Thoracic aorta endothelial cell (primary cell): Measurements from ENCODE around the gene DCAF4L1. TPM values are rescaled to one million over a fixed set of nuclear protein-coding genes. Genes with fewer than 3 reads are reported as not detected.

ENCODE experiments used
- total RNA-seq: library from RNA; depleted of rRNA; stranded (reverse); fragments of >200 nt; gene quantifications from 2 replicates; pipeline ENCODE4 v1.2.3, GENCODE V29; 2012

Gene DCAF4L1, protein sequence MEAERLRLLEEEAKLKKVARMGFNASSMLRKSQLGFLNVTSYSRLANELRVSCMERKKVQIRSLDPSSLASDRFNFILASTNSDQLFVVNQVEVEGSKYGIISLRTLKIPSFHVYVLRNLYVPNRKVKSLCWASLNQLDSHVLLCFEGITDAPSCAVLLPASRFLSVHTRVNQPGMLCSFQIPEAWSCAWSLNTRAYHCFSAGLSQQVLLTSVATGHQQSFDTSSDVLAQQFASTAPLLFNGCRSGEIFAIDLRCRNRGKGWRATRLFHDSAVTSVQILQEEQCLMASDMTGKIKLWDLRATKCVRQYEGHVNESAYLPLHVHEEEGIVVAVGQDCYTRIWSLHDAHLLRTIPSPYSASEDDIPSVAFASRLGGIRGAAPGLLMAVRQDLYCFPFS
- 0.13 and 0.14 TPM in 2 replicates for total RNA-seq

DNA sequence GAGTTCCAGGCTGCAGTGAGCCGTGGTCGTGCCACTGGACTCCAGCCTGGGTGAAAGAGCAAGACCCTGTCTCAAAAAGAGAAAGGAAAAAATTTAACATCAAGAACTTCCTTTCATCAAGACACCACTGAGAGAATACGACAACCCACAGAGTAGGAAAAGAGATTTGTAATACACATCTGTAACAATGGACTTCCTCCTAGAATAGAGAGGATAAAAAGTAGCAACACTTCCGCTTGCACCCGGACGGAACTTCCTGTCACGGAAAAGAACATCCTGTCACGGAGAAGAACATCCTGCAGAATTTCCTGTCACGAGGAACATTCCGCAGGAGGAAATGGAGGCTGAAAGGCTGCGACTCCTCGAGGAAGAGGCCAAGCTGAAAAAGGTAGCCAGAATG lies at the start of gene DCAF4L1:
DCAF4L1 (plus strand) TSS at position 301 of the 400 bp plus-strand sequence; CDS start at position 338, 37 bp downstream.

DNA sequence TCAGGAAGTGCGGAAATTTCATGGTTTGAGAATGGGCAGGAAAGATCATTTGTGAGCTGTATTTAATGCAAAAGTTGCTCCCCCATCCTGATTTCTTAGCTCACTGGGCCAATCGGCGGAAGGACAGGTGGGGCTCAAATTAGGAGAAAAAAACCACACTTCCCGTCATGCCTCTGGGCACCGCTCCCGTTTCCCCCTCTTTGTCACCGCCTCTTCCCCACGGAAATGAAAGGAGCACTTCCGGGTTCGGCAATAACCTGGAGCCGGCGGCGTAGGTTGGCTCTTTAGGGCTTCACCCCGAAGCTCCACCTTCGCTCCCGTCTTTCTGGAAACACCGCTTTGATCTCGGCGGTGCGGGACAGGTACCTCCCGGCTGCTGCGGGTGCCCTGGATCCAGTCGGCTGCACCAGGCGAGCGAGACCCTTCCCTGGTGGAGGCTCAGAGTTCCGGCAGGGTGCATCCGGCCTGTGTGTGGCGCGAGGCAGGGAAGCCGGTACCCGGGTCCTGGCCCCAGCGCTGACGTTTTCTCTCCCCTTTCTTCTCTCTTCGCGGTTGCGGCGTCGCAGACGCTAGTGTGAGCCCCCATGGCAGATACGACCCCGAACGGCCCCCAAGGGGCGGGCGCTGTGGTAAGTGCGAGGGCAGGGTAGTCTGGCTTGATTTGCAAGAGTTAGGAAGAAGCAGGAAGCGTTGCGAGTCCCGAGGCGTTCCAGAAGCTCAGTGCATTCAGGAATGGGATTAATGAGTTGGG lies 46.5 kb upstream of the DCAF4L1 start, which contains the start of gene TMEM33:
TMEM33 (plus strand) TSS at position 529 of the 751 bp plus-strand sequence; CDS start at position 585, 56 bp downstream.

DNA sequence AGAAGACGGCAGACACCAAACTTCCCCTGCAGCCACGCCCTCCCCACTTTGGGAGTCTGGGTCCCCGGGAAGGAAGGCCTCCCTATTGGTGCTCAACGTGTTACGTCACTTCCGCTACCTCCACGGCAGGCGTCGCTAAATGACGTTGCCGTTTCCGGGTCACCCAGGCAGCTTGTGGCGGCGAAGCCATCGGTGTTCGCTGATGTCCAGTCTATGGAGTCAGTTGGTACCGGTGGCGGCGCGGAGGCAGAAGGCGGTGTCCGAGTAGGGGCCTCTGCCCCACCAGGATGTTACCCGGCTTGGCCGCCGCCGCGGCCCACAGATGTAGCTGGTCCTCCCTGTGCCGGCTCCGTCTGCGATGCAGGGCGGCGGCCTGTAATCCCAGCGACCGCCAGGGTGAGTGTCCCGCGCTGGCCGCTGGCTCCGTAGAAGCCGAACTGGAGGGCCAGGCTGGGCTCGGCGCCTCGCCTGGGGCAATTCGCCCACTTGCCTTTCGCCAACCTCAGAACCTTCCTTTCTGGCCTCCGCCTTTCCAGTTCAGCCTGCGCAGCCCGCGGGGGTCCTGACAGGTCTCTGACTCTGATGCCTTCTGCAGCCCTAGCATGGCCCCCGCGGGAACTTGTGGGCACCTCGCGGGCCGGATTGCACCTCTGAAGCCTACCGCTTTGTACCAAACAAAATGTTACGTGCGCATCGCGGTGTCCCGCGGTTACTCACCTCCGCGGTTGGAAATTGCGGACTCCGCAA lies 9.0 kb downstream of the DCAF4L1 start, which contains the start of gene SLC30A9:
SLC30A9 (plus strand) TSS at position 166 of the 747 bp plus-strand sequence; CDS start at position 288, 122 bp downstream.

Other genes starting within 250 kb of the DCAF4L1 start
- not detected in 2 replicates for gene PHOX2B, start 233.0 kb upstream of the DCAF4L1 start, total RNA-seq
- 90.8 and 107 TPM in 2 replicates for gene TMEM33, start 46.3 kb upstream of the DCAF4L1 start, total RNA-seq
- 76.3 and 79.2 TPM in 2 replicates for gene SLC30A9, start 8.8 kb downstream of the DCAF4L1 start, total RNA-seq
- 0.13 and 2.4 TPM in 2 replicates for gene BEND4, start 170.9 kb downstream of the DCAF4L1 start, total RNA-seq